GM12891 (cell line): ENCODE data around the gene MEGF10.

Experiments
- DNase-seq: peaks from one replicate; pipeline ENCODE4 v3.0.0; 2011; ENCODE audit warnings: low spot score; ENCODE audit not compliant: insufficient read length
- FAIRE-seq: peaks from 2 replicates; lab custom pipeline; 2011; peaks lifted over from hg19 to GRCh38; lab: Jason Lieb, UNC
- PAX5 ChIP-seq: IDR thresholded peaks from 2 replicates; pipeline ENCODE4 v1.6.1; 2011; ENCODE audit warnings: low read length, moderate library complexity, mild to moderate bottlenecking; ENCODE audit not compliant: insufficient read depth, severe bottlenecking
- POLR2A ChIP-seq: IDR thresholded peaks from 2 replicates; pipeline ENCODE4 v1.6.1; 2011; ENCODE audit warnings: low read depth, low read length, control low read depth
- POLR2AphosphoS5 ChIP-seq: IDR thresholded peaks from 2 replicates; pipeline ENCODE4 v1.6.1; 2011; ENCODE audit warnings: low read depth, low read length, control low read depth
- POU2F2 ChIP-seq: IDR thresholded peaks from 2 replicates; pipeline ENCODE4 v1.6.1; 2011; ENCODE audit warnings: low read depth, mild to moderate bottlenecking, control low read depth, low read length, moderate library complexity
- SPI1 ChIP-seq: IDR thresholded peaks from 2 replicates; pipeline ENCODE4 v1.6.1; 2011; ENCODE audit warnings: low read depth, low read length, control low read depth
- TAF1 ChIP-seq: IDR thresholded peaks from 2 replicates; pipeline ENCODE4 v1.6.1; 2011; ENCODE audit warnings: low read depth, low read length, control low read depth

The MEGF10 gene

DNA sequence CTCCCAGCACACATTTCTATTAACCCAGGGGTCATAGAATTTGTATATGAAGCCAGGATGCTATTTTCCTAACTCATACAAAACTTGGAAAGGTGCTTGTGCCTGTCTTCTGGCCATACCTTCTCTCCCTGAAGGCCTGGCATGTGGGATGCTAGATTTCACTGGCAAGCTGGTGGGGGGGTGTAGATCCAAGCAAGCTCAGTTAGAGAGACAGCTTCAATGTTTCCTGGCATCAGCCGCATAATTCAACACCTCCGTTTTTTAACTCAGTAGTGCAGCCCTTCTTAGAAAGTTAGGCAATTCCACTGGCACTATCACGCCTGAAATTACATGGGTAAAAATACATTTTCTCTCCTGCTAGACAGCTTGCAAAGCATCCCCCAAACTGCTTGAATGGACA, 51.8 kb downstream of the MEGF10 start:
- no peak for TF ChIP-seq SPI1
- TF ChIP-seq POLR2A, result no peak
- no peak for TF ChIP-seq TAF1
- no peak for TF ChIP-seq POLR2AphosphoS5
- TF ChIP-seq POU2F2, result no peak
- no peak for TF ChIP-seq PAX5
- FAIRE-seq (no peak), DNase-seq (no peak)

DNA sequence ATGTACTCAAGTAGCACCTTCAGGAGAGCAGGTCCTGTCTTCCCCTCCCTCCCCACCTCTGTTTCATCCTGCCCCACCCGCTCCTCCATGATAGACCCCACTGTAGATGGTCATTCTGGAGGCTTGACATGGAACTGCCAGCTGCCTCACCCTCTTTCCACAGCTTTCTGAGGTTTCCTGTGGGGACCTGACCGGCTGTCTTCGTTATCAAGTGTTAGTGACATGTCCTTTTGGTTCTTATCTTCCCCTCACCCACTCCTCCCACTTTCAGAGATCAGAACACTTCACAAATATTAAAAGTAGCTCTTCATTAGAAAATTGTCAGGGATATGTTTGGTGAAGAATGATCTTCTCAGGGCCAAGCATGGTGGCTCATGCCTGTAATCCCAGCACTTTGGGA, 52.7 kb downstream of the MEGF10 start:
- TF ChIP-seq TAF1, result no peak
- TF ChIP-seq POLR2AphosphoS5, result no peak
- no peak for TF ChIP-seq PAX5
- no peak for TF ChIP-seq POU2F2
- no peak for TF ChIP-seq POLR2A
- TF ChIP-seq SPI1, result no peak
- FAIRE-seq, result no peak
- no peak for DNase-seq

DNA sequence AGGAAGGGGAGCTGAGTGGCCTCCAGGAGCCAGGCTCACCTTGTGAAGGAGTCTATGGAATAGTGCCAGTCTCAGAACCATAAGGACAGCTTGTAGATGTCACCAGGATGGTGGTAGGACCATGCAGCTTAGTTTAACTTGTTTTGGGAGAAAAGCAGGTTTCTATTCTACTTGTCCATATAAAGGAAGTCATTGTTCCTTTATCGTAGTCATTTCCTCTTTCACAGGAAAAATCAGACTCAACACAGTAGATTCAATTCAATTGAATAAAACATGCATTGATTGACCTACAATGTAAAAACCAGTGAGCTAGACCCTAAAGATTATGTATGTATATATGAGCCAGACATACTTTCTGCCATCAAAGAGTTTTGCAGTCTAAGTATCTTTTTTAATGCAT, 53.3 kb downstream of the MEGF10 start:
- FAIRE-seq, result no peak
- no peak for DNase-seq
- TF ChIP-seq POLR2AphosphoS5, result no peak
- TF ChIP-seq POLR2A, result no peak
- no peak for TF ChIP-seq SPI1
- no peak for TF ChIP-seq PAX5
- TF ChIP-seq TAF1, result no peak

DNA sequence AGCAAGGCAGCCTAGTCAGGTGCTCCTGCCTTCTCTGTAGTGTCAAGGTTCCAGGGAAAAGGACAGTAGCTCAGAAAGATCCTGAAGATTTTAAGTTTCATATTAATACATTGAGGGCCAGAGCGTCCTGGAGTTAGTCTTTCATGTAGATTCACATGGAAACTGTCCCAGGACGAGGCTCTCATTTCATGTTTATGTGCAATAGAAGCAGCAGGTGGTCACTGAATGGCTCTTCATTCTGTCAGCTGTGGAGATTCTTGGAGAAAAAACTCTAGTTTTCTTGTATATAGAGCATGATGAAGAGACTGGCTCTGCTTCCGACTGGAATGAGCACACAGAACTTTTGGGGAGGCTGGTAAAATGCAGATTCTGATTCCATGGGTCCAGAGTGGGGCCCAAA, 54.3 kb downstream of the MEGF10 start:
- DNase-seq, result no peak
- TF ChIP-seq POLR2A (no peak), POU2F2 (no peak), PAX5 (no peak), POLR2AphosphoS5 (no peak), SPI1 (no peak), TAF1 (no peak)
- FAIRE-seq, result no peak

DNA sequence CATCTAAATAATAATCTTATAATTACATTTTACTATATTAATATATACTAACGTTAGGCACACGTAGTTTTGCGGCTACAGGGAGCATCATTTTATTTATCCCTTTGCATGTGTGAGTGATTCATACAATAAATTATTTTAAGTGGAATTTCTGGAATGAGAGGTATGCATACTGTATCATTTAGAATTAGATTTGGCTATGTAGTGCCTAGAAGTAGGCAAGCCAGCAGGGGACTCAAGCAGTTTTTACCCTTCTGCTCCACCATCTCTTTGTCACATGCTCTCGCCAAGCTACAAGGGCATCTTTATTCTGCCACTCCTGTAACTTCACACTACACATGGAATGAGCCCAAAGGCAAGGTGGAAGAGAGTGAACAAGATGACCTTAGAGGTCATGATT, 60.8 kb downstream of the MEGF10 start:
- DNase-seq (no peak), FAIRE-seq (no peak)
- TF ChIP-seq PAX5, result no peak
- no peak for TF ChIP-seq SPI1

GRCh38 chr5:127352068-127352467, 61.5 kb downstream of the MEGF10 start:
- FAIRE-seq (no peak), DNase-seq (no peak)
- TF ChIP-seq POLR2A (no peak), PAX5 (no peak), SPI1 (no peak), POU2F2 (no peak), TAF1 (no peak), POLR2AphosphoS5 (no peak)

- TF ChIP-seq POU2F2 (no peak), POLR2A (no peak), POLR2AphosphoS5 (no peak), PAX5 (no peak), TAF1 (no peak), SPI1 (no peak)
- FAIRE-seq, result no peak
- no peak for DNase-seq
These were observed 62.7 kb downstream of the MEGF10 start for GRCh38 chr5:127353327-127353726.

DNA sequence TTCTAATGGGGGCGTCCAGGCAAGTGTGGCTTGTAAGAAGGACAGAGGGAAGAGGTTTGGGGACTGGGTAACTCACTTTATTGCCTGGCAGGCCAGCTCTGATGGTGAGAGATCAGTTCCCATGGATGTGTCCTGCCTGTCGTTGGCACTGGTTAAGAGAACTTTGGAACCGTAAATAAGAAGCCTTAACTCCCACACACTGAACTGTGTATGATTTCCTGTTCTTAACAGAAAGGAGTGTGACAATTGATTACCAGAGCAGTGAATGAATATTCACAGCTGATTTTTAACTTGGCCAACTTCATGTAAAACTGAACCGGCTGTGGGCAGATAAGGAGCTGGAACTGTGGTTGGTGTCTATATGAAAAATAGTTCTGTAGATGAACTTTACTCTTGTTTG, 63.2 kb downstream of the MEGF10 start:
- no peak for DNase-seq
- no peak for TF ChIP-seq POU2F2
- FAIRE-seq, result no peak

- TF ChIP-seq POLR2A (no peak), PAX5 (no peak)
- no peak for FAIRE-seq
- DNase-seq, result no peak
These were observed 64.7 kb downstream of the MEGF10 start for GRCh38 chr5:127355337-127355736.

DNA sequence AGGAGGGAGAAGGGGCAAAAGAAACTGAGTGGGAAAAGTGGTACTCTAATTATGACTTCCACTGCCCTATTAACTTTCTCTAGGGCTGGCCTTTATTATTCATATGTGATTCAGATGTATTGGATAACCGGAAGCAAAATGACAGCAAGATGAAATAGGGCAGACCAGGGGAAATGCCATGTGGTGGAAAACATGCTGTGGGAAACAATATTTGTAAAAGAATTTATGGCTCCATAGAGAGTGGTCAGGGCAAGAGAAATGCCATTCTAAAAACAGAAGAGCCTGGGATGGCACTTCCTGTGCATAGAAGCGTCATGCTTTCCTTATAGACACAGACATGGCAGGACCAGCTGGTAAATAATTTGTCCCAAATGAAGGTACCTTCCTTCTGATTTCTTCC, 67.7 kb downstream of the MEGF10 start:
- FAIRE-seq (no peak), DNase-seq (no peak)

GRCh38 chr5:127358740-127359139, 68.1 kb downstream of the MEGF10 start:
- DNase-seq (no peak), FAIRE-seq (no peak)
- TF ChIP-seq POLR2A (no peak), TAF1 (no peak), POLR2AphosphoS5 (no peak), SPI1 (no peak), PAX5 (no peak), POU2F2 (no peak)

More for the DNA sequence above, 67.7 kb downstream of the MEGF10 start:
- TF ChIP-seq POU2F2 (no peak), POLR2A (no peak), PAX5 (no peak), POLR2AphosphoS5 (no peak), SPI1 (no peak)
